Measurements from ENCODE around the gene FNDC3A. TPM values are rescaled to one million over a fixed set of nuclear protein-coding genes. Genes with fewer than 3 reads are reported as not detected.
A peak's percentile ranks its signal among the peaks of the same experiment; 100 is the strongest.
"Not testable (repeated sequence)": the region's sequence is repeated elsewhere in the genome, so short reads cannot be mapped to it uniquely, and the experiment has no call there.

FNDC3A gene
- total and polyA plus RNA-seq, 4 experiments from 2014 or later: 4.6 to 44.4 (median 28.1) TPM

GRCh38 chr13:49053906-49054305 lies 78.2 kb downstream of the FNDC3A start:
- H3K9me3 ChIP-seq (ENCODE audit: control insufficient read depth in 1 of 2, low read length in 2 of 2): no peaks in the 10 kb centered on the region
- no peak overlapping the region for H3K27ac ChIP-seq (ENCODE audit: low read depth, low read length)
- Mint-ChIP-seq H3K9me3 (peaks cover 0 to 5% (median 0%) of the 10 kb centered on the region in 8 donors), H3K4me1 (peaks cover 6 to 29% (median 13%) of the 10 kb centered on the region in 4 donors), H3K27me3 (no peaks in the 10 kb centered on the region), H3K27ac (no peak overlapping the region), H3K36me3 (peaks cover 23 to 67% of the 10 kb centered on the region in 2 donors), H3K4me3 (no peak overlapping the region)
- no peaks in the 10 kb centered on the region for H3K36me3 ChIP-seq (ENCODE audit: insufficient read depth, low read length)
- no peaks in the 10 kb centered on the region for H3K27me3 ChIP-seq (ENCODE audit: insufficient read depth, low read length)
- DNase-seq: no peak
- CTCF ChIA-PET (ENCODE audit: partially characterized antibody): no interaction called here
- H3K4me3 ChIP-seq (ENCODE audit: low read length in 2 of 2): no peak overlapping the region
- H3K4me1 ChIP-seq (ENCODE audit: insufficient read depth, low read length): no peaks in the 10 kb centered on the region
- POLR2A ChIA-PET (ENCODE audit: partially characterized antibody): no interaction called here
- intact Hi-C loops (cut with micrococcal nuclease): no loop called here

- no peaks in the 10 kb centered on the region for H3K27me3 Mint-ChIP-seq
- peaks cover 6 to 20% (median 13%) of the 10 kb centered on the region in 4 donors for H3K4me1 Mint-ChIP-seq
- Histone ChIP-seq H3K27ac (ENCODE audit: low read depth, low read length) (no peak overlapping the region), H3K36me3 (ENCODE audit: insufficient read depth, low read length) (no peaks in the 10 kb centered on the region), H3K27me3 (ENCODE audit: insufficient read depth, low read length) (no peaks in the 10 kb centered on the region), H3K4me3 (ENCODE audit: low read length in 2 of 2) (no peak overlapping the region), H3K9me3 (ENCODE audit: control insufficient read depth in 1 of 2, low read length in 2 of 2) (no peaks in the 10 kb centered on the region), H3K4me1 (ENCODE audit: insufficient read depth, low read length) (no peaks in the 10 kb centered on the region)
- intact Hi-C loops (cut with micrococcal nuclease): no loop called here
- POLR2A ChIA-PET (ENCODE audit: partially characterized antibody): no interaction called here
- CTCF ChIA-PET (ENCODE audit: partially characterized antibody): no interaction called here
- H3K36me3 Mint-ChIP-seq: peaks cover 21 to 65% of the 10 kb centered on the region in 2 donors
- DNase-seq: no peak
- H3K27ac Mint-ChIP-seq: no peak overlapping the region
- no peak overlapping the region for H3K4me3 Mint-ChIP-seq
- H3K9me3 Mint-ChIP-seq: peaks cover 0 to 5% (median 0%) of the 10 kb centered on the region in 8 donors
Measured at GRCh38 chr13:49055021-49055420, 79.3 kb downstream of the FNDC3A start.

GRCh38 chr13:49057176-49057575 lies 81.5 kb downstream of the FNDC3A start:
- Mint-ChIP-seq H3K27ac (peak overlapping the region in 1 of 7 donors; percentile 47), H3K27me3 (no peaks in the 10 kb centered on the region), H3K4me1 (peaks cover 5 to 10% (median 8%) of the 10 kb centered on the region in 4 donors), H3K9me3 (peaks cover 0 to 1% (median 0%) of the 10 kb centered on the region in 8 donors), H3K4me3 (no peak overlapping the region), H3K36me3 (peaks cover 17 to 46% of the 10 kb centered on the region in 2 donors)
- H3K4me1 ChIP-seq (ENCODE audit: insufficient read depth, low read length): no peaks in the 10 kb centered on the region
- no peaks in the 10 kb centered on the region for H3K9me3 ChIP-seq (ENCODE audit: control insufficient read depth in 1 of 2, low read length in 2 of 2)
- CTCF ChIA-PET (ENCODE audit: partially characterized antibody): no interaction called here
- intact Hi-C loops (cut with micrococcal nuclease): no loop called here
- no peak for DNase-seq
- no peaks in the 10 kb centered on the region for H3K36me3 ChIP-seq (ENCODE audit: insufficient read depth, low read length)
- H3K27ac ChIP-seq (ENCODE audit: low read depth, low read length): no peak overlapping the region
- no peaks in the 10 kb centered on the region for H3K27me3 ChIP-seq (ENCODE audit: insufficient read depth, low read length)
- no peak overlapping the region for H3K4me3 ChIP-seq (ENCODE audit: low read length in 2 of 2)
- POLR2A ChIA-PET (ENCODE audit: partially characterized antibody): no interaction called here

GRCh38 chr13:49058761-49059160 lies 83.0 kb downstream of the FNDC3A start:
- Histone ChIP-seq H3K36me3 (ENCODE audit: insufficient read depth, low read length) (no peaks in the 10 kb centered on the region), H3K27ac (ENCODE audit: low read depth, low read length) (no peak overlapping the region), H3K9me3 (ENCODE audit: control insufficient read depth in 1 of 2, low read length in 2 of 2) (no peaks in the 10 kb centered on the region), H3K4me3 (ENCODE audit: low read length in 2 of 2) (no peak overlapping the region), H3K4me1 (ENCODE audit: insufficient read depth, low read length) (no peaks in the 10 kb centered on the region), H3K27me3 (ENCODE audit: insufficient read depth, low read length) (no peaks in the 10 kb centered on the region)
- CTCF ChIA-PET (ENCODE audit: partially characterized antibody): no interaction called here
- POLR2A ChIA-PET (ENCODE audit: partially characterized antibody): no interaction called here
- peaks cover 0 to 1% (median 0%) of the 10 kb centered on the region in 8 donors for H3K9me3 Mint-ChIP-seq
- no peak overlapping the region for H3K27ac Mint-ChIP-seq
- intact Hi-C loops (cut with micrococcal nuclease): no loop called here
- H3K4me1 Mint-ChIP-seq: peaks cover 5 to 11% (median 11%) of the 10 kb centered on the region in 4 donors
- H3K27me3 Mint-ChIP-seq: no peaks in the 10 kb centered on the region
- no peak for DNase-seq
- no peak overlapping the region for H3K4me3 Mint-ChIP-seq
- H3K36me3 Mint-ChIP-seq: peaks cover 20 to 43% of the 10 kb centered on the region in 2 donors

GRCh38 chr13:49060678-49061387 lies 85.1 kb downstream of the FNDC3A start:
- H3K27me3 Mint-ChIP-seq: no peaks in the 10 kb centered on the region
- H3K36me3 Mint-ChIP-seq: peaks cover 16 to 38% of the 10 kb centered on the region in 2 donors

DNA sequence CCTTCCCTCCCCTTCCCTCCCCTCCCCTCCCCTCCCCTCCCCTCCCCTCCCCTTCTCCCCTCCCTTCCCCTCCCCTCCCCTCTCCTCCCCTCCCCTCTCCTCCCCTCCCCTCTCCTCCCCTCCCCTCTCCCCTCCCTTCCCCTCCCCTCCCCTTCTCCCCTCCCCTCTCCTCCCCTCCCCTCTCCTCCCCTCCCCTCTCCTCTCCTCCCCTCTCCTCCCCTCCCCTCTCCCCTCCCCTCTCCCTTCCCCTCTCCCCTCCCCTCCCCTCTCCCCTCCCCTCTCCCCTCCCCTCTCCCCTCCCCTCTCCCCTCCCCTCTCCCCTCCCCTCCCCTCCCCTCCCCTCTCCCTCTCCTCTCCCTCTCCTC lies 85.7 kb downstream of the FNDC3A start:
- H3K36me3 ChIP-seq (ENCODE audit: insufficient read depth, low read length); H3K27ac ChIP-seq (ENCODE audit: low read depth, low read length); intact Hi-C loops (cut with micrococcal nuclease); H3K9me3 ChIP-seq (ENCODE audit: control insufficient read depth in 1 of 2, low read length in 2 of 2); POLR2A ChIA-PET (ENCODE audit: partially characterized antibody); H3K4me3 ChIP-seq (ENCODE audit: low read length in 2 of 2); H3K27me3 ChIP-seq (ENCODE audit: insufficient read depth, low read length); H3K27me3 Mint-ChIP-seq; H3K4me1 ChIP-seq (ENCODE audit: insufficient read depth, low read length); CTCF ChIA-PET (ENCODE audit: partially characterized antibody); H3K9me3 Mint-ChIP-seq; DNase-seq; H3K27ac Mint-ChIP-seq; H3K4me3 Mint-ChIP-seq: not testable (repeated sequence)
- H3K36me3 Mint-ChIP-seq: peaks cover 15 to 36% of the 10 kb centered on the region in 2 donors
- peaks cover 5 to 11% (median 9%) of the 10 kb centered on the region in 4 donors for H3K4me1 Mint-ChIP-seq

More at GRCh38 chr13:49060678-49061387, 85.1 kb downstream of the FNDC3A start:
- Histone ChIP-seq H3K9me3 (ENCODE audit: control insufficient read depth in 1 of 2, low read length in 2 of 2) (no peaks in the 10 kb centered on the region), H3K27me3 (ENCODE audit: insufficient read depth, low read length) (no peaks in the 10 kb centered on the region), H3K27ac (ENCODE audit: low read depth, low read length) (no peak overlapping the region), H3K4me3 (ENCODE audit: low read length in 2 of 2) (no peak overlapping the region), H3K4me1 (ENCODE audit: insufficient read depth, low read length) (no peaks in the 10 kb centered on the region), H3K36me3 (ENCODE audit: insufficient read depth, low read length) (no peaks in the 10 kb centered on the region)
- Mint-ChIP-seq H3K27ac (no peak overlapping the region), H3K9me3 (no peaks in the 10 kb centered on the region), H3K4me3 (no peak overlapping the region), H3K4me1 (peaks cover 5 to 13% (median 10%) of the 10 kb centered on the region in 4 donors)
- ChIA-PET POLR2A (ENCODE audit: partially characterized antibody) (no interaction called here), CTCF (ENCODE audit: partially characterized antibody) (no interaction called here)
- intact Hi-C loops (cut with micrococcal nuclease): no loop called here
- no peak for DNase-seq

GRCh38 chr13:49062297-49062896 lies 86.7 kb downstream of the FNDC3A start:
- ChIA-PET CTCF (ENCODE audit: partially characterized antibody) (no interaction called here), POLR2A (ENCODE audit: partially characterized antibody) (no interaction called here)
- Mint-ChIP-seq H3K4me3 (no peak overlapping the region), H3K4me1 (peaks cover 5 to 11% (median 9%) of the 10 kb centered on the region in 4 donors), H3K27me3 (no peaks in the 10 kb centered on the region), H3K27ac (peak overlapping the region in 3 of 7 donors; percentile 0 to 18 (median 2)), H3K36me3 (peaks cover 15 to 38% of the 10 kb centered on the region in 2 donors), H3K9me3 (peaks cover 0 to 2% (median 0%) of the 10 kb centered on the region in 8 donors)
- DNase-seq: no peak
- Histone ChIP-seq H3K9me3 (ENCODE audit: control insufficient read depth in 1 of 2, low read length in 2 of 2) (no peaks in the 10 kb centered on the region), H3K27me3 (ENCODE audit: insufficient read depth, low read length) (no peaks in the 10 kb centered on the region), H3K4me3 (ENCODE audit: low read length in 2 of 2) (no peak overlapping the region), H3K4me1 (ENCODE audit: insufficient read depth, low read length) (no peaks in the 10 kb centered on the region), H3K27ac (ENCODE audit: low read depth, low read length) (no peak overlapping the region), H3K36me3 (ENCODE audit: insufficient read depth, low read length) (no peaks in the 10 kb centered on the region)
- intact Hi-C loops (cut with micrococcal nuclease): no loop called here

Data from CD4-positive, alpha-beta memory T cell (primary cell).